Stimulated activated CD4-positive, alpha-beta T cell treated with anti-CD3 and anti-CD28 coated beads, Interleukin-15, amount 100 ng/mL, for 1 hour (primary cell): ENCODE measurements around the gene NTN1.

ENCODE experiments used
- DNase-seq, 2 donors: peaks; one replicate each; pipeline ENCODE4 v3.0.0-alpha.2; 2020; ENCODE audit warnings: low read depth in 1 of 2, low spot score in 1 of 2

Gene NTN1

GRCh38 chr17:9268546-9268945 lies 247.2 kb downstream of the NTN1 start:
- no peak for DNase-seq

GRCh38 chr17:9269350-9270035 lies 248.2 kb downstream of the NTN1 start:
- no peak for DNase-seq

DNA sequence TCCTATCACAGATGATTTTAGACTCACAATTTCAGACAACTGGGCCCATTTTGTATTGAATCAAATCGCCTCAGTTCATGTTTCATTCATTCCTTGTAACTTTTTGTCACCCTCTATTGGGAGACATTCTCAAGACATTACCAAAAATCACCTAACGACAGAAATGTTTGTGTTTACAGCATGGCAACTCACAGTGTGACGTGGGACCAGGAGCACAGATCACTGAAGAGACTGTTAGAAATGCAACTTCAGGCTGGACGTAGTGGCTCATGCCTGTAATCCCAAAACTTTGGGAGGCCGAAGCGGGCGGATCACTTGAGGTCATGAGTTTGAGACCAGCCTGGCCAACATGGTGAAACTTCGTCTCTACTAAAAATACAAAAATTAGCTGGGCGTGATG lies 249.6 kb downstream of the NTN1 start:
- no peak for DNase-seq

DNA sequence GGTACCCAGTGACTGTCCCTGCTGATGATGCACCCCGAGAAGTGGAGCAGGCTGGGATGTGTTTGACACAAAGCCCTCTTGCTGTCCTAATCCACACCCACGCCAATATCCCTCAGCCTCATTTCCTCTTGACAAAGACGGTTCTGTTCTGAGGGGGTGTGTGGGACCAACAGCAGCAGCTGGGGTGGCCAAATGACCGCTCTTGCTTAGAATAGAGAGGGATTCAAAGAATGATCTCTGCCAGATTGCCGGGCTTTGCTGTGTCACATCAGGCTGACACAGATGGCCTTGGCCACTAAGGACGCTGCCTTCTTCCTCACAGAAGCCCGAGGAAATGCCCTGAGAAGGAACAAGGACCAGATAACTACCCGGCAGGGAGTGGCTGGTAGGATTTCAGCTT lies 250.7 kb downstream of the NTN1 start:
- DNase-seq = no peak

DNA sequence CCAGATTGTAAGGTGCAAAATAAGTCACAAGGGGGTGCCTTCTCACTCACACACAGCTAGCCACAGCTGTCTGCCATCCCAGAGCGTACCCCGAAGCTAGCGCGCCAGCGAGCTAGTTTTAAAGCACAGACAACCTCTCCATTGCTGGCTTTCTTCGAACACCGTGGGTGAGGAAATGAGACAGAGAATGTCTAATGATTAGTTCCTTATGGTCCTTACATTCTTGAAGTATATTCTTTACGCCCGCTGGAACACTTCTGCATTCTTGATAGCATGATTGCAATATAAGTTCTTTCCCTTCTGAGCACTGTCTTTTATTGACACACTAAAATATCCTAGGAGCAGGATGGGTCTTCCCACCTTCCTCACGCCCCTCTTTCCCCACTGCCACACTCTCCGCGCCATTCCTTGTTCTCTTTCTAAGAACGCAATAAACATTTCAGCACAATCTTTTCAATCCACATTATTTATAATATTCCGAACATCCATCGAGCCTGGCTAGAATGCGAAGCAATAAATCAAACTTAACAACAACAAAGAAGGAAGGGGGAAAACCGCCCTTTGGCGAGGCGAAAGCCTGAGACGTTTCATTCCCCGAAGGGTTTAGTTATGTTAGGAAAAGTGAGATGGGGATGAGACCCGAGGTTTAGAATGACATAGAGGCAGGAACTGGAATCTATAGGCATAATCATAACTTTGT lies 251.3 kb downstream of the NTN1 start:
- DNase-seq = no peak

DNA sequence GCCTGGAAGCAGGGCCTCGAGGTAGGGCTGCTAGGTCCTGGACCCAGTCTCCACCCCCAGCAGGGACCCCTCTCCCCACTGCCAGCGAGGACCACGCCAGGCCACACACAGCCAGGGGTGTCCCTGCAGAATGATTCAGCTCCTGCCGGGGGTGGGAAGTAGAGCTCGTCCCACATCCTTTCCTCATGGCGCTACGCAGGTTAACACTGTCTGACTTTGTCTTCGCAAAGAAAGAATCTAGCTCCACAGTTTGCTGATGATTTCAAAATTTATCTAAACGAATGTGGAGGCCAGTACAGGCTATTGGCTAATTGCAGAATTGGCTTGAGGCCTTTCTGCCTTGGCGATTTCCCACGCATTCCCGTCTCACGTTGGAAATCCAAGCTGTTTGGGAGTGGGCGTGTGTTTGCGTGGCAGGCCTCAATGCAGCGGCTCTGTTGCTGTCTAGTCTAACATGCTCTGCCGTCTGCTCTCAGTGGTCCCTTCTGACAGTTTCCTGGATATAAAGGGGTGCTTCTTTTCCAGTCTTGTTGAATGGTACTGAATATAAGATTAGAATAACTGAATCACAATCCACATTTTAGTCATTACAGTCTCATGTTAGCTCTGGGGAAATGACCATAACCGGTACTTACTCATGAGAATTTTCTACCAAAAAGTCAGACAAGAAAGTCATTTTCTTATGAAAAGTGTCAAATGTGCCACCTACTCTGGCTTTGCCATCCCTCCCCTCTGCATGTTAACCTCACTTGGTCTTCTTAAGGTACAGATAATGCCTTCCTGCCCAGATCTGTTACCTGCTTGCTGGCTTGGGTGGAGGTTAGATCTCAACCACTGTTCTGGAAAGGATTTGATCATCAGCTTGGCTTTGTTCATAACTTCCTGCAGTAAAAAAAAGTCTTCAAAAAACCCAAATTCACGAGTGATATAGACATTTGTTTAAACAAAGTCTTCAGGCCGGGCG lies 252.4 kb downstream of the NTN1 start:
- no peak for DNase-seq

GRCh38 chr17:9274973-9275372 lies 253.7 kb downstream of the NTN1 start:
- DNase-seq = no peak

DNA sequence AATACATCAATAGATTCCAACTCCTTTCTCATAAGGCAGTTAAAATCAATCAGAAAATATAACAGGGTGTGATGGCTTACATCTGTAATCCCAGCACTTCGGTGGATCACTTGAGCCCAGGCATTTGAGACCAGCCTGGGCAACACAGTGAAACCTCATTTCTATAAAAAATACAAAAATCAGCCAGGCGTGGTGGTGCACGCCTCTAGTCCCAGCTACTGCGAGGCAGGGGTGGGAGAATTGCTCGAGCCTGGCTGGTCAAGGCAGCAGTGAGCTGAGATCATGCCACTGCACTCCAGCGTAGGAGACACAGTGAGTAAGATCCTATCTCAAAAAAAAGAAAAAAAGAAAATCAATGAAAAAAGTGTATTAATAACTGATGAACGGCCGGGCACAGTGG lies 258.6 kb downstream of the NTN1 start:
- DNase-seq = no peak

GRCh38 chr17:9283909-9284308 lies 262.6 kb downstream of the NTN1 start:
- DNase-seq = no peak

DNA sequence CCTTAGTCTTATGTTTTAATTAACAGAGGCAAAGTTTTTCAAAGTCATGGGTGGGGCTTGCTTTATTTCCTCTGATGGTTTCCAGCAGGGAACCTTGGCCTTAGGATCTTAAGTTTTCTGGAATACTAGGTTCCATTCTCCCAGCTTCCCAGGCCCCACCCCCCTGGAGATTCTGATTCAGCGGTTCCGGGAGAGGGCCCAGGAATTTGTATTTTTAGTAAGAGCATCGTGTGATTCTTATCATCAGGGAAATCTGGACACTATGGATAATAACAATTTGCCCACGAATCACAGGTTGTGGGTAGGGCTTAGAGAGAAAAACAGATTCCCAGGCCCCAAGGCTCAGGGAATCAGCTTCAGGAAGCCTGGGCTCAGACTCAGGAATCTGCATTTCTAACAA lies 263.6 kb downstream of the NTN1 start:
- DNase-seq = no peak

GRCh38 chr17:9285602-9286427 lies 264.5 kb downstream of the NTN1 start:
- no peak for DNase-seq

GRCh38 chr17:9286434-9286833 lies 265.1 kb downstream of the NTN1 start:
- no peak for DNase-seq

DNA sequence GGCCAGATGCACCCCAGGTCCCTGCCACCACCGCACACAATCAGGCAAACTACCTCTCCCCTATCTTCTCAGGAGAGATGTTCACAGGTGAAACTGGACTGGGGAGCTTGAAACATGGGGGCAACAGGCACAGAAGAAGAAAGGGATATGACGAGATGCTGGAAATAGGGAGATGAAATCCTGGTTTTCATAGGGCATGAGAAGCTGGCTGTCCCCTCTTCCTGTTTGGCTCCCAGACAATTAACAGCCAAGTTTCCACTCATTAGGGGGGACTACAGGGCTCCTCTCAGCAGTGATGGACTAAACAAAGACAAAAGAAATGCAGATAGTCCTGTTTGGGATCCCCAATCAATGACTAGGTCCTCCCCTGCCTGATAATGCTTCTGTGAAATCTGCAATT lies 266.0 kb downstream of the NTN1 start:
- no peak for DNase-seq

GRCh38 chr17:9290226-9290613 lies 268.9 kb downstream of the NTN1 start:
- no peak for DNase-seq

- peak in 1 of 2 donors; percentile 35 for DNase-seq
Observed at GRCh38 chr17:9291912-9292560, 270.7 kb downstream of the NTN1 start.

- DNase-seq = no peak
Observed at GRCh38 chr17:9292561-9292941, 271.2 kb downstream of the NTN1 start.
